Central memory CD8-positive, alpha-beta T cell (primary cell): ENCODE data around the gene FASTKD3.
A peak's percentile ranks its signal among the peaks of the same experiment; 100 is the strongest.
"Not testable (repeated sequence)": the region's sequence is repeated elsewhere in the genome, so short reads cannot be mapped to it uniquely, and the experiment has no call there.

ENCODE experiments used
- ATAC-seq: fragments of 150-1000 bp; cut with Tn5 transposase; replicated peaks from 2 replicates; pipeline ENCODE4 v1.10.0; 2022; ENCODE audit warnings: mild to moderate bottlenecking, moderate FRiP score, moderate number of reproducible peaks; ENCODE audit not compliant: poor library complexity, severe bottlenecking; ENCODE audit errors: extremely low read depth
- DNase-seq, 2 donors: peaks; one replicate each; pipeline ENCODE4 v3.0.0; 2021; ENCODE audit warnings: low spot score in 2 of 2
- H3K27ac Mint-ChIP-seq: one replicate; pipeline ENCODE4 v1.8.0; 2022; ENCODE audit warnings: low read depth, mild to moderate bottlenecking, moderate library complexity, mixed read lengths
- H3K27me3 Mint-ChIP-seq: one replicate; pipeline ENCODE4 v1.8.0; 2022; ENCODE audit warnings: mixed read lengths
- H3K36me3 Mint-ChIP-seq: one replicate; pipeline ENCODE4 v1.8.0; 2022; ENCODE audit warnings: mild to moderate bottlenecking, moderate library complexity, mixed read lengths; ENCODE audit not compliant: insufficient read depth
- H3K4me1 Mint-ChIP-seq: one replicate; pipeline ENCODE4 v1.8.0; 2022; ENCODE audit warnings: mixed read lengths
- H3K4me3 Mint-ChIP-seq: one replicate; pipeline ENCODE4 v1.8.0; 2022; ENCODE audit warnings: mild to moderate bottlenecking, moderate library complexity, mixed read lengths
- H3K9me3 Mint-ChIP-seq: one replicate; pipeline ENCODE4 v1.8.0; 2022; ENCODE audit warnings: mixed read lengths

Gene FASTKD3, protein sequence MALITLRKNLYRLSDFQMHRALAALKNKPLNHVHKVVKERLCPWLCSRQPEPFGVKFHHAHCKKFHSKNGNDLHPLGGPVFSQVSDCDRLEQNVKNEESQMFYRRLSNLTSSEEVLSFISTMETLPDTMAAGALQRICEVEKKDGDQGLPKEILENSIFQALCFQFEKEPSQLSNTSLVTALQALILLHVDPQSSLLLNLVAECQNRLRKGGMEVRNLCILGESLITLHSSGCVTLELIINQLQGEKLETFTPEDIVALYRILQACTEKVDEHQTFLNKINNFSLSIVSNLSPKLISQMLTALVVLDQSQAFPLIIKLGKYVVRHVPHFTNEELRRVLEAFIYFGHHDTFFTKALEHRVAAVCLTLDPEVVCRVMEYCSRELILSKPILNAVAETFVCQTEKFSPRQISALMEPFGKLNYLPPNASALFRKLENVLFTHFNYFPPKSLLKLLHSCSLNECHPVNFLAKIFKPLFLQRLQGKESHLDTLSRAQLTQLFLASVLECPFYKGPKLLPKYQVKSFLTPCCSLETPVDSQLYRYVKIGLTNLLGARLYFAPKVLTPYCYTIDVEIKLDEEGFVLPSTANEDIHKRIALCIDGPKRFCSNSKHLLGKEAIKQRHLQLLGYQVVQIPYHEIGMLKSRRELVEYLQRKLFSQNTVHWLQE

DNA sequence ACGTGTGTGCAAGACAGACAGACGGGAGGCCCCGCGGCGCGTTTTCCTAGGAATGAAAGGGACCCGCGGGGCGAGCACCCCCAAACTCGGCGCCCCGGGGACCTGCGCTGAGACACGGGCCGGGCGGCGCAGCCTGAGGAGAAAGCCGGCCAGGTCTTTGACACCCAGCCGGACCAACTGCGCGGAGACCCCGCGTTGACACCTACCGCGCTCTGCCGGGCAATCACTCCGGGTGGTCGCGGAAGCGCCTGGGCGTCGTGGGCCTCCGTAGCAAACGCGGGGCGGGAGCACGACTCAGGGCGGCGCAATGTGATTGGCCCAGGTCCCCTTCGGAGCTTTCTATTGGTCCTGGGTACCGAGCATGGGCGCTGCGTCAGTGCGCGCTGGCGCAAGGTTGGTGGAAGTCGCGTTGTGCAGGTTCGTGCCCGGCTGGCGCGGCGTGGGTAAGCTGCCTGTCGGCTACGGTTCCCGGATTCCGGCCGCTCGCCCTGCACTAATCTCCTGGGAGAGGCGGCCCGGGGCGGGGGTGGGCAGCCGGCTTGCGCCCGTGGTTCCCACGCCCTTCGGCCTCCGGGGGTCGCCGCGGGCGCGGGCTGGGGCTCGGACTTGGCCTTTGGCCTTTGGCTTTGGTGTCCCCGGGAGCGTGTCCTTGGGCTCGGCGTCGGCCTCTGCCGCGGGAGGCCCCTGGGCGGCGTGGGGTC, at the start of gene FASTKD3, which contains the start of gene MTRR:
Gene FASTKD3, minus strand, starts transcription at position 259 of the 701 bp plus-strand sequence. CDS start 948 bp downstream, outside the sequence.
Gene MTRR, plus strand, starts transcription at position 376 of the 701 bp plus-strand sequence. CDS start 1,647 bp downstream, outside the sequence.
- ATAC-seq (peak; percentile 99), DNase-seq (peak; percentile 82 to 87)
- peaks cover 66% of the 10 kb centered on the region for H3K4me1 Mint-ChIP-seq
- H3K9me3 Mint-ChIP-seq, result no peaks in the 10 kb centered on the region
- H3K4me3 Mint-ChIP-seq, result peak within 1 kb of the TSS; percentile 92
- peaks cover 24% of the 10 kb centered on the region for H3K36me3 Mint-ChIP-seq
- H3K27ac Mint-ChIP-seq, result peak within 1 kb of the TSS; percentile 88
- H3K27me3 Mint-ChIP-seq, result no peaks in the 10 kb centered on the region

DNA sequence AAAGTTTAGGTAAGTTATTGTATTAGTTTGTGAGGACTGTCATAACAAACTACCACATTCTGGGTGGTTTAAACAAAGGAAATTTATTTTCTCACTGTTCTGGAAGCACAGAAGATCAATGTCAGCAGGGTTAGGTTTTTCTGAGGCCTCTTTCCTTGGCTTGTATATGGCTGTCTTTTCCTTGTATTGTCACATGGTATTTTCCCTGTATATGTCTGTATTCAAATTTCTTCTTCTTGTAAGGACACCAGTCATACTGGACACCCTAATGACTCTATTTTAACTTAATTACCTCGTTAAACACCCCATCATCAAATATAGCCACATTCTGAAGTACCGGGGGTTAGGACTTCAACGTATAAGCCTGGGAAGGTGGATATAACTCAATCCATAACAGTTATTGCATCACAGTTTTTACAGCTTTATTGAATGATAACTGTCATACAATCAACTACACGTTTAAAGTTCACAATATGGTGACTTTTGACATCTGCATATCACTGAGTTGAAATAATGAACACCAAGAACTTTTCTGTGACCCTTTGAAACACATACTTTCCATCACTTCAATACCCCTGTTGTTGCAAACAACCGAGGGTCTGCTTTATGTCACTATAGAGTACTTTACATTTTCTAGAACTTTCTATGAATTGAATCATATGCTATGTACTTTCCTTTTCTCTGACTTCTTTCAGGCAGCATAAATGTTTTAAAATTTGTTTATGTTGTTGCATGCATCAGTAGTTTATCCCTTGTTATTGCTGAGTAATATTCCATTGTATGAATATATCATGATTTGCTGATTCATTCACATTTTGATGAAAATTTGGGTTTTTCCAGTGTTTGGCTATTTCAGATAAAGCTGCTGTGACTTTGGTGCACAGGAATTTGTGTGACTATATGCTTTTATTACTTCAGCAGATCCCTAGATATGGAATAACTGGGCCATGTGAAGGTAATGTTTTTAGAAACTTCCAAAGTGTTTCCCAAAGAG, 48.6 kb upstream of the FASTKD3 start:
- ATAC-seq (no peak), DNase-seq (no peak)
- H3K4me1 Mint-ChIP-seq, result no peaks in the 10 kb centered on the region
- H3K27me3 Mint-ChIP-seq, result peaks cover 14% of the 10 kb centered on the region
- no peak overlapping the region for H3K27ac Mint-ChIP-seq
- no peaks in the 10 kb centered on the region for H3K36me3 Mint-ChIP-seq
- no peak overlapping the region for H3K4me3 Mint-ChIP-seq
- peaks cover 10% of the 10 kb centered on the region for H3K9me3 Mint-ChIP-seq

DNA sequence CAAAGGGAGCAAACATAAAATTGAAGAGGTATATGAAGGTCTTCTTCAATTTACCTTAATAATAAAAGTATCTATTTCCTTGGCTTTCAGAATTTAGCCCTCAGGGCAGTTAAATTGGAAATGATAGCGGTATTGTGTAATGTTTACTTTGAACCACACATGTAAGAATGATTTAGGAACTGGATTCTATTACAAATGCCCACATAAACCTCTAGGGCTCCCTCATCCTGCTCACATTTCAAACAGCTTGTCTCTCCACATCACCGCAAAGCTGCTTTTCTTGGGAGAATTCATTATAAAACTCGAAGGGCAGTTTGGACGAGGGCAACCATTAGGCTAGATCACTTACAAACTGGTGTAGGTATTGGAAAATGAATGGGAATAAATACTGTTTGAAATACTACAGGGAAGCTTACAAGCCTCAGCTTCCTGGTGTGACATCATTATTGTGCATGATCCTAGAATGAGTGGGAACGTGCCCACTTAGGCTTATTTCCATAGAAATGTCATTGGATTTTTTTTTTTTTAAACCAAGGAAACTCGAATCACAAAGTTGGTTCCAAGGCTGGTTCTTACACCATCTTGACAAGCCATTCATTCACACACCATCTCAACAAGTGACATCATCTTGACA, 47.5 kb upstream of the FASTKD3 start:
- Mint-ChIP-seq H3K27me3 (peaks cover 14% of the 10 kb centered on the region), H3K9me3 (peaks cover 10% of the 10 kb centered on the region), H3K4me1 (no peaks in the 10 kb centered on the region), H3K36me3 (no peaks in the 10 kb centered on the region), H3K4me3 (no peak overlapping the region), H3K27ac (no peak overlapping the region)
- no peak for DNase-seq
- no peak for ATAC-seq

DNA sequence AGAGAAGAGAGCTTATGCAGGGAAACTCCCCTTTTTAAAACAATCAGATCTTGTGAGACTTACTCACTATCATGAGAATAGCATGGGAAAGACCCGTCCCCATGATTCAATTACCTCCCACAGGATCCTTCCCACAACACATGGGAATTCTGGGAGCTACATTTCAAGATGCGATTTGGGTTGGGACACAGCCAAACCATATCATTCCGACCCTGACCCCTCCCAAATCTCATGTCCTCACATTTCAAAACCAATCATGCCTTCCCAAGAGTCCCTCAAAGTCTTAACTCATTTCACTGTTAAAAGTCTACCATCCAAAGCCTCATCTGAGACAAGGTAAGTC, 42.6 kb upstream of the FASTKD3 start:
- not testable (repeated sequence) for ATAC-seq, H3K4me1 Mint-ChIP-seq, H3K27ac Mint-ChIP-seq, H3K4me3 Mint-ChIP-seq, H3K27me3 Mint-ChIP-seq, H3K36me3 Mint-ChIP-seq, DNase-seq
- H3K9me3 Mint-ChIP-seq, result peaks cover 33% of the 10 kb centered on the region

DNA sequence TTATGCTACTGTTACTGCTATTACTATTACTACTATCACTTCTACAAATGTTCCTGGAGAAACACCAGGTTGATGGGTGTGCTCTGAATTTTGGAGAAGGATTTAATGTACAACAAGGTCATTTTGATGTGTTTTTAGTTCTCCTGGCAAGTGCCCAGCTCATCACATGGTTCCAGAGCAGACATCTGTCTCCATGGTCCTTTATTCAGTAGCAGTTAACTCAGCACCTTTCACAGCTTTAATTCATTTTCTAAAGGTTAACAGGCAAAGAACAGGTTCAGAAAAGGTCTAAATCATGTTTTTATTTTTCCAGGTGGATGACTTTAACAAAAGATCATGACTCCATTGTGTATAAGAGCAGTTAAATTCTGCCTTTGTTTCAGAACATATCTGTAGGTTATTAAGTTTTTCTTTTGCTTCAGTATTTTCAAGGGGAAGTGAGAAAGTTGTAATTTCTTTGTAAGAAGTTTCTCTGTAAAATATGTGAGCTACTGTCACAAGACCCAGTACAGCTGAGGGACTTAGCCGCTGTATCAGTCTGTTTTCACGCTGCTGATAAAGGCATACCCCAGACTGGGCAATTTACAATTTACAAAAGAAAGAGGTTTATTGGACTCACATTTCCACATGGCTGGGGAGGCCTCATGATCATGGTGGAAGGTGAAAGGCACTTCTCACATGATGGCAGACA, 42.1 kb upstream of the FASTKD3 start:
- H3K4me1 Mint-ChIP-seq, result no peaks in the 10 kb centered on the region
- peaks cover 2% of the 10 kb centered on the region for H3K36me3 Mint-ChIP-seq
- DNase-seq, result no peak
- H3K27ac Mint-ChIP-seq, result no peak overlapping the region
- H3K9me3 Mint-ChIP-seq, result peaks cover 33% of the 10 kb centered on the region
- H3K27me3 Mint-ChIP-seq, result no peaks in the 10 kb centered on the region
- ATAC-seq, result no peak
- H3K4me3 Mint-ChIP-seq, result no peak overlapping the region

DNA sequence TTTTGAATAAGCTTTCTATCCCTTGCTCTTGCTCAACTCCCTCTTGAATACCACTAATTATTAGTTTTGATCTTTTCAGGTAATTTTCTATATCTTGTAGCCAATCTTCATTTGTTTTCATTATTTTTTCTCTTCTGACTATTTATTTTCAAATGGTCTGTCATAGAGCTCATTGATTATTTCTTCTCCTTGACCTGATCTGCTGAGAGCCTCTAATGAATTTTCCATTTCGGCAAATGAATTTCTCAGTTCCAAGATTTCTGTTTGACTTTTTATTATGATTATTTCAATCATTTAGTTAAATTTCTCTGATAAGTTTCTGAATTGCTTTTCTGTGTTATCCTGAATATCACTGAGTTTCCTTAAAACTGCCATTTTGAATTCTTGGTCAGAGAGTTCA, 39.5 kb upstream of the FASTKD3 start:
- ATAC-seq, result no peak
- no peaks in the 10 kb centered on the region for H3K4me1 Mint-ChIP-seq

DNA sequence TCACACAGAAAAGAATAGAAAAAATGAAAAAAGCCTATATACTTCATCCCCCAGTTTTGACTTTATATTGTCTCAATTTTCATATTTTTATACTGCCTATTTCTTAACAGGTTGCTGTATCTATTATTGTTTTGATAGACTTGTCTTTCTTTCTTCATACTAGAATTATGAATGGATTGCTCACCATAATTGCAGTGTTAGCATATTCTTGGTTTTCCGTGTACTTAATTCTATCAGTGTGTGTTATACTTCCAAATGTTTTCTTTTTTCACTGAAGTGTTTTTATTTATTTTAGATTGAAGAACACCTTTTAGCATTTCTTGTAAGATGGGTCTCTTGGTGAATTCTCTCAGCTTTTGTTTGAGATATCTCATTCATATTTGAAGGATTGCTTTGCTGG, 38.8 kb upstream of the FASTKD3 start:
- H3K4me3 Mint-ChIP-seq, result no peak overlapping the region
- DNase-seq, result no peak
- ATAC-seq, result no peak
- no peak overlapping the region for H3K27ac Mint-ChIP-seq
- H3K4me1 Mint-ChIP-seq, result no peaks in the 10 kb centered on the region
- no peaks in the 10 kb centered on the region for H3K27me3 Mint-ChIP-seq
- H3K9me3 Mint-ChIP-seq, result peaks cover 25% of the 10 kb centered on the region
- peaks cover 12% of the 10 kb centered on the region for H3K36me3 Mint-ChIP-seq

More for the DNA sequence above, 39.5 kb upstream of the FASTKD3 start:
- no peak for DNase-seq
- Mint-ChIP-seq H3K36me3 (peaks cover 12% of the 10 kb centered on the region), H3K27me3 (no peaks in the 10 kb centered on the region), H3K4me3 (no peak overlapping the region), H3K27ac (no peak overlapping the region), H3K9me3 (peaks cover 32% of the 10 kb centered on the region)

DNA sequence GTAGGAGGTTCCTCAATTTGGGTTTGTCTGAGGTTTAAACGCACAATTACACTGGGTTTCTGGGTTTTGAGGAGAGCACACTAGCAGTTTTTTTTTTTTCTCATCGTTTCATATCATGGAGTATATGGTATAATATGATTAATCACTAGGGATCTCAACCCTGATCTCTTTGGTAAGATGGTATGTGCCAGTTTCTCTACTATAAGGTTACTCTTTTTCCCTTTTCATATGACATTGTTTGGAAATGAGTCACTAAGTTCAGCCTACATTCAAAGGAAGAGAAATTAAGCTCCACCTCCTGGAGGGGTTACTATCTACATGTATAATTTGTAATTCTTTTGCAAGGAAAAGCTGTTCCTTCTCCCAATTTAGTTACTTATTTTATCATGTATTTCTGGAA, 35.3 kb upstream of the FASTKD3 start:
- DNase-seq (no peak), ATAC-seq (no peak)
- Mint-ChIP-seq H3K4me3 (no peak overlapping the region), H3K36me3 (peaks cover 25% of the 10 kb centered on the region), H3K27me3 (no peaks in the 10 kb centered on the region), H3K4me1 (no peaks in the 10 kb centered on the region), H3K9me3 (peaks cover 19% of the 10 kb centered on the region), H3K27ac (no peak overlapping the region)

DNA sequence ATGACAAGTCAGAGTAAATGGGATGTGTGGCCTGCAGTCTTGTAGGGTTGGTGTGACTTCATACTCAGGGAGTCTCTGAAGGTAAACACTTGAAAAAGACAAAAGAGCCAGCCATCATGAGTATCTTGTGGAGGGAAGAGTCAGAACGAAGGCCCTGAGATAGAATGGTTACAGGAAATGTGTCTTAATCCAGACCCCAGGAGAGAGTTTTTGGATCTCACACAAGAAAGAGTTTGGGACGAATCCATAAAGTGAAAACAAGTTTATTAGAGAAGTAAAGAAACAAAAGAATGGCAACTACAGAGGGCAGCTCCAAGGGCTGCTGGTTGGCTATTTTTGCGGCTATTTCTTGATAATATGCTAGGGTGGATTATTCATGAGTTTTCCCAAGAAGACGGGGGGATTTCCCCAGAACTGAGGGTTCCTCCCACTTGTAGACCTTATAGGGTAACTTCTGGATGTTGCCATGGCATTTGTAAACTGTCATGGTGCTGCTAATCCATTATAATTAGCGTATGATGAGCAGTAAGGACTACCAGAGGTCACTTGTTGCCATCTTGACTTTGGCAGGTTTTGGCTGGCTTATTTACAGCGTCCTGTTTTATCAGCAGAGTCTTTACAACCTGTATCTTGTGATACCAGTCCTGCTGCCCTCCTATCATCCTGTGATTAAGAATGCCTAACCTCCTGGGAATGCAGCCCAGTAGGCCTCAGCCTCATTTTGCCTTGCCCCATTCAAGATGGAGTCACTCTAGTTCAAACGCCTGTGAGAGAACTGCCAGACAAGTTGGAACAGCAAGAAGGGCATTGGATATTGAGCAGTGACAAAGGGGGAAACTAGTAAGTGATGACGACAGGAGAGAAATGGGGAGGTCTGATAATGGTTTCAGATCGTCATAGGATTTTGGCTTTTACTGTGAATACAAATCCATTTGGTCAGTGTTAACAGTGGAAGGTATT, 34.1 kb upstream of the FASTKD3 start:
- no peaks in the 10 kb centered on the region for H3K4me1 Mint-ChIP-seq
- H3K9me3 Mint-ChIP-seq, result peaks cover 11% of the 10 kb centered on the region
- DNase-seq (no peak), ATAC-seq (no peak)
- peaks cover 37% of the 10 kb centered on the region for H3K36me3 Mint-ChIP-seq
- no peak overlapping the region for H3K4me3 Mint-ChIP-seq
- H3K27ac Mint-ChIP-seq, result no peak overlapping the region
- no peaks in the 10 kb centered on the region for H3K27me3 Mint-ChIP-seq

DNA sequence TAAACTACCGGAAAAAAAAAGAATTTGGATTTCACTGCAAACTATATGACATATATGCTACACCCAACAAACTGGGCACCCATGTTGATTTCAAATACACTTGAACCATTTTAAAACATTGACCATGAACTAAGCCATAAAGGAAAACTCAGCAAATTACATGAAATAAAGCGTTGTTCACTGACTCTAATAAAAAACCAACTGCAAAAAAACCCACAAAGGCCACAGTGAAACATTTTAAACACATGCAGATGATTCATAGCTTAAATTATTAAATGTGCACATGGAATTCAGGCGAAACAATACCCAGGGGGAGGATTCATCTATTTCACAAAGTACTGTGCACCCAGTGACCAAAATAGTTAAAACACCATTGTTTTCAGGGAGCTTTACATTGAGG, 33.4 kb upstream of the FASTKD3 start:
- peaks cover 43% of the 10 kb centered on the region for H3K36me3 Mint-ChIP-seq
- no peak overlapping the region for H3K4me3 Mint-ChIP-seq
- ATAC-seq, result no peak
- no peak overlapping the region for H3K27ac Mint-ChIP-seq
- H3K27me3 Mint-ChIP-seq, result no peaks in the 10 kb centered on the region
- no peaks in the 10 kb centered on the region for H3K4me1 Mint-ChIP-seq
- peaks cover 4% of the 10 kb centered on the region for H3K9me3 Mint-ChIP-seq
- no peak for DNase-seq
